Lower lobe of right lung (tissue), 2 donors: Measurements from ENCODE around the gene LMBR1. TPM values are rescaled to one million over a fixed set of nuclear protein-coding genes. Genes with fewer than 3 reads are reported as not detected.

Experiments used
- ATAC-seq, 2 donors: fragments of 200-7000 bp; cut with Tn5 transposase; one replicate each; pipeline ENCODE4 v1.9.1; 2020 to 2022; ENCODE audit warnings: mild to moderate bottlenecking in 2 of 2, moderate library complexity in 2 of 2
- DNase-seq: peaks from one replicate; pipeline ENCODE4 v3.0.0-alpha.2; 2020
- H3K27ac ChIP-seq: fragments of 200-600 bp; one replicate; pipeline ENCODE4 v1.8.0; 2022
- H3K27me3 ChIP-seq: fragments of 200-600 bp; one replicate; pipeline ENCODE4 v1.8.0; 2022; ENCODE audit warnings: low read depth
- H3K36me3 ChIP-seq: fragments of 200-600 bp; one replicate; pipeline ENCODE4 v1.8.0; 2022; ENCODE audit warnings: mild to moderate bottlenecking
- H3K4me1 ChIP-seq: fragments of 200-600 bp; one replicate; pipeline ENCODE4 v1.8.0; 2022
- H3K4me3 ChIP-seq: fragments of 200-600 bp; one replicate; pipeline ENCODE4 v1.8.0; 2022; ENCODE audit warnings: mild to moderate bottlenecking
- H3K9me3 ChIP-seq: fragments of 200-600 bp; one replicate; pipeline ENCODE4 v1.8.0; 2022
- CTCF ChIP-seq: fragments of 200-600 bp; IDR thresholded peaks from one replicate; pipeline ENCODE4 v1.8.0; 2022; ENCODE audit warnings: antibody characterized with exemption, mild to moderate bottlenecking
- intact Hi-C: fragments of 100-400 bp; cut with DNase I; formaldehyde crosslinking; loops from one replicate; pipeline ENCODE4 v1.11.0; 2022
- total RNA-seq: library from RNA; stranded (reverse); fragmentation: NEBNext Ultra II Directional; extraction: Animal tissue kit (Norgen Biotek cat#: 25700); gene quantifications from one replicate; pipeline ENCODE4 v1.2.1, GENCODE V29; 2021
- donor health status: DM: no; HTN: yes; CAD: no; lungs with severe emphysema.

Gene LMBR1
- total RNA-seq, 1 donor from 2014 or later = 71.1 TPM

GRCh38 chr7:156693627-156694026 is 199.4 kb downstream of the LMBR1 start:
- no peaks in the 10 kb centered on the region for H3K4me1 ChIP-seq
- no peak overlapping the region for H3K27ac ChIP-seq
- no peaks in the 10 kb centered on the region for H3K27me3 ChIP-seq
- H3K4me3 ChIP-seq = no peak overlapping the region
- ATAC-seq (no peak), DNase-seq (no peak)
- TF ChIP-seq CTCF = no peak
- H3K36me3 ChIP-seq = no peaks in the 10 kb centered on the region
- intact Hi-C loops = no loop called here
- peaks cover 22% of the 10 kb centered on the region for H3K9me3 ChIP-seq

- no peak for TF ChIP-seq CTCF
- ATAC-seq (no peak), DNase-seq (no peak)
- H3K27me3 ChIP-seq = no peaks in the 10 kb centered on the region
- H3K4me3 ChIP-seq = no peak overlapping the region
- H3K36me3 ChIP-seq = no peaks in the 10 kb centered on the region
- intact Hi-C loops = no loop called here
- no peak overlapping the region for H3K27ac ChIP-seq
- H3K9me3 ChIP-seq = peaks cover 15% of the 10 kb centered on the region
- no peaks in the 10 kb centered on the region for H3K4me1 ChIP-seq
Measured at GRCh38 chr7:156692849-156693248, 200.1 kb downstream of the LMBR1 start.

- no peak for TF ChIP-seq CTCF
- DNase-seq (no peak), ATAC-seq (no peak)
- H3K27ac ChIP-seq = no peak overlapping the region
- H3K36me3 ChIP-seq = no peaks in the 10 kb centered on the region
- peaks cover 4% of the 10 kb centered on the region for H3K9me3 ChIP-seq
- no peaks in the 10 kb centered on the region for H3K27me3 ChIP-seq
- intact Hi-C loops = no loop called here
- no peaks in the 10 kb centered on the region for H3K4me1 ChIP-seq
- H3K4me3 ChIP-seq = no peak overlapping the region
Measured at GRCh38 chr7:156691764-156692163, 201.2 kb downstream of the LMBR1 start.

- no peak for TF ChIP-seq CTCF
- H3K9me3 ChIP-seq = no peaks in the 10 kb centered on the region
- no peak overlapping the region for H3K4me3 ChIP-seq
- intact Hi-C loops = no loop called here
- H3K27me3 ChIP-seq = no peaks in the 10 kb centered on the region
- H3K36me3 ChIP-seq = peaks cover 32% of the 10 kb centered on the region
- ATAC-seq = no peak
- H3K27ac ChIP-seq = no peak overlapping the region
- DNase-seq = no peak
- no peaks in the 10 kb centered on the region for H3K4me1 ChIP-seq
Measured at GRCh38 chr7:156684661-156685060, 208.3 kb downstream of the LMBR1 start.

- Histone ChIP-seq H3K27ac (no peak overlapping the region), H3K27me3 (no peaks in the 10 kb centered on the region)
- intact Hi-C loops = no loop called here
Measured at GRCh38 chr7:156684251-156684650, 208.7 kb downstream of the LMBR1 start.

More at GRCh38 chr7:156684251-156684650, 208.7 kb downstream of the LMBR1 start:
- peaks cover 33% of the 10 kb centered on the region for H3K36me3 ChIP-seq
- no peaks in the 10 kb centered on the region for H3K9me3 ChIP-seq
- H3K4me3 ChIP-seq = no peak overlapping the region
- no peak for ATAC-seq
- no peak for TF ChIP-seq CTCF
- no peaks in the 10 kb centered on the region for H3K4me1 ChIP-seq
- DNase-seq = no peak
